Stimulated activated CD4-positive, alpha-beta T cell treated with anti-CD3 and anti-CD28 coated beads, Interleukin-15, amount 100 ng/mL, for 48 hours (primary cell): ENCODE measurements around the gene KYAT1.

ENCODE experiments used
- DNase-seq, 2 donors: peaks; one replicate each; pipeline ENCODE4 v3.0.0-alpha.2; 2020; ENCODE audit warnings: low read depth in 2 of 2

KYAT1 gene

DNA sequence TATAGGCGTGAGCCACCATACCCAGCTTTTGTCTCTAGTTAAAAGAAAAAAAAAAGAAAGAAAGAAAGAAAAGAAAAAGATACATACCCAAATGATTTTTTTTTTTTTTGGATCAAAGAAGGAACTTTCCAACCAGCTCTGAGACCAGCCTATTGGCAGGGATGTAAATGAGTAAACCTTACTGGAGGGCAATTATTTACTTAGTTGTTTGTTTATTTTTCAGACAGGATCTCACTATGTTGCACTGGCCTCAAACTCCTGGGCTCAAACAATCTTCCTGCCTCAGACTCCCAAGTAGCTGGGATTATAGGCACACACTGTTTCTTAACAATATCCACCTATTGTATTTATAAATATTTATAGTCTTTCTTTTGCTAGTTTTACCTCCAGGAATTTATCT is 41.2 kb downstream of the KYAT1 start:
- no peak for DNase-seq

GRCh38 chr9:128838338-128838737 is 43.4 kb downstream of the KYAT1 start:
- DNase-seq = no peak

DNA sequence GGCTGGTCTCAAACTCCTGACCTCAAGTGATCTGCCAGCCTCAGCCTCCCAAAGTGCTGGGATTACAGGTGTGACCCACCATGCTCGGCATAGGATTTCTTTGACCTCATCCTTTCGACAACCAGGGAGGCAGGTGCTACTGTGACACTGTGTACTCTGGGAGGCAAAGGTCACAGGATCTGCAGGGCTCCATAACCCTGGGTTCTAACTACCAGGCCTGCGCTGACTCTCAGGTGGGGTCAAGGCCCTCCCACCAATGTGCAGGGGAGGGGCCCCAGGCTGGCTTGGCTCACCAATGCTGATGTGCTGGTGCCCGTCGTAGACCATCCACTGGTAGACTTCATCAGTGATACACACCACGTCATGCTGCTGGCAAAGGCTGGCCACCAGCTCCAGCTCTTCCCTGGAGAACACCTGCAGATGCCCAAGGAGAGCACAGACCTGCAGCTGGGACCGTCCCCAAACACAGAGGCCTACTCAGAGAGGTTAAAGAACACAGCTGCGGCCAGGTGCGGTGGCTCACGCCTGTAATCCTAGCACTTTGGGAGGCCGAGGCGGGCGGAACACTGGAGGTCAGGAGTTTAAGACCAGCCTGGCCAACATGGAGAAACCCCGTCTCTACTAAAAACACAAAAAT is 45.1 kb downstream of the KYAT1 start:
- no peak for DNase-seq

DNA sequence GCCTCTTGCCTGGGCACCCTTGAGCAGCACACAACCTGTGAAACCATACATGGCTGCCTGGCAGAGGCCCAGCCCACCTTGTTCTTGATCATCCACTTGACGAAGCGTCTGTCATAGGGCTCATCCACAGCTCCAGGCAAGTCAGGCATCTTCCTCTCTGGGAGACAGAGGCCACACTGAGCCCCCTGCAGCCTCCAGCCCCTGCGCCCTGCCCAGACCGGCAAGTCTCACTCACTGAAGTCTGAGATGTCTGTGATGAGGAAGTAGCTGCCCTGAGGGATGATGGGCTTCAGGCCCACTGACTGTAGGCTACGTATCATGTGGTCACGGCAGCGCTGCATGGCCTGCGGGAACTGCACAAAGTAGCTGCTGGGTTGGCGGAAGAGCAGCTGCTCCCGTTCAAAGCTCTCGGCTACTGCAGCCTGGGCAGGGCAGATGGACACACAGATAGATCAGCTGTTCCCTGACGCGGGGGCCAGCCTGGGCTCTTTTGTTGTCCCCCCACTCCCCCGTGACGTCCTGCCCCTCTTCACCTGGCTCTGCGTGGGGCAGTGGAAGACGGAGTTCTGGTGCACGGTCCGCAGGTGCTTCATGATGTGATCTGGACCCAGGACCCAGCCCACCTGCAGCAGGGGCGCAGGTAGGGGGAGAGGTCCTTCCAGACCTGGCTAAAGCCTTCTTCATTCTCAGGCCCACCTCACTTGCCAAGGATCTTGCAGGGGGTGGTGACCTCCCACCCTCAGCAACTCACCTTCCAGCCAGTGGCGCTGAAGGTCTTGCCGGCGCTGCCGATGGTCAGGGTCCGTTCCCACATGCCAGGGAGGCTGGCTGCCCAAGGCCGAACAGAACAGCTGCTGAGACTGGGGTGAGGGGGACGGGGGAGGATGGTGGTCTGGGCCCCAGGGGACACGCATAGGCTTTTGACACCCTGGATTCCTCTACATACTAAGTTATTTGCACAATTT is 46.2 kb downstream of the KYAT1 start:
- DNase-seq = no peak

DNA sequence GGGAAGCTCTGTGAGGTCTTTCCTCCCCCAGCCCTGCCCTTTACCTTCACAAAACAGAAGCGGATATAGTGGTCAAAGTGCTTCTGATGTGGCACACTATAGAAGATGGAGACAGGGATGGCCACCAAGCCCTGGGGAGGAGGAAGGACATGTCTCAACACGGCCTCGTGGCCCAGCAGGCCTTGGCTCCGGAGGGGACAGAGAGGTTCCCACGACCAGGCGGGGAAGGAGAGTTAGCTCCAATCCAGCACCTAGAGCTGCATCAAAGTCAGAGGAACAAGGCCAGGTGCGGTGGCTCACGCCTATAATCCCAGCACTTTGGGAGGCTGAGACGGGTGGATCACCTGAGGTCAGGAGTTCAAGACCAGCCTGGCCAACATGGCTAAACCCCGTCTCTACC is 48.1 kb downstream of the KYAT1 start:
- no peak for DNase-seq

- DNase-seq = peak; percentile 88 to 93
Observed at GRCh38 chr9:128829477-128830251, 52.1 kb downstream of the KYAT1 start, which contains the start of gene SPOUT1. SPOUT1 (minus strand) TSS chr9:128829794; CDS start chr9:128829780, 14 bp downstream.

- no peak for DNase-seq
Observed at GRCh38 chr9:128828719-128829452, 52.9 kb downstream of the KYAT1 start.

DNA sequence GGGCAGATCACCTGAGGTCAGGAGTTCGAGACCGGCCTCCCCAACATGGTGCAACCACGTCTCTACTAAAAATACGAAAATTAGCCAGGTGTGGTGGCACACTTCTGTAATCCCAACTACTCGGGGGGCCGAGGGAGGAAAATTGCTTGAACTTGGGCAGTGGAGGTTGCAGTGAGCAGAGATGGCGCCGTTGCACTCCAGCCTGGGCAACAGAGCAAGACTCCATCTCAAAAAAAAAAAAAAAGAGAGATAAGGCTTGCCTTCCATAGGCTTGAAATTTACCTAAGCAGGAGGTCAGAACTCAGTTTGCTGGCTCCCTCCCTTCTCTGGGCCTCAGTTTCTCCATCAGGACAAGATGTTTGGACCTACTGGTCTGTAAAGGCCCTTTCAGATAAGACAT is 53.5 kb downstream of the KYAT1 start:
- no peak for DNase-seq

DNA sequence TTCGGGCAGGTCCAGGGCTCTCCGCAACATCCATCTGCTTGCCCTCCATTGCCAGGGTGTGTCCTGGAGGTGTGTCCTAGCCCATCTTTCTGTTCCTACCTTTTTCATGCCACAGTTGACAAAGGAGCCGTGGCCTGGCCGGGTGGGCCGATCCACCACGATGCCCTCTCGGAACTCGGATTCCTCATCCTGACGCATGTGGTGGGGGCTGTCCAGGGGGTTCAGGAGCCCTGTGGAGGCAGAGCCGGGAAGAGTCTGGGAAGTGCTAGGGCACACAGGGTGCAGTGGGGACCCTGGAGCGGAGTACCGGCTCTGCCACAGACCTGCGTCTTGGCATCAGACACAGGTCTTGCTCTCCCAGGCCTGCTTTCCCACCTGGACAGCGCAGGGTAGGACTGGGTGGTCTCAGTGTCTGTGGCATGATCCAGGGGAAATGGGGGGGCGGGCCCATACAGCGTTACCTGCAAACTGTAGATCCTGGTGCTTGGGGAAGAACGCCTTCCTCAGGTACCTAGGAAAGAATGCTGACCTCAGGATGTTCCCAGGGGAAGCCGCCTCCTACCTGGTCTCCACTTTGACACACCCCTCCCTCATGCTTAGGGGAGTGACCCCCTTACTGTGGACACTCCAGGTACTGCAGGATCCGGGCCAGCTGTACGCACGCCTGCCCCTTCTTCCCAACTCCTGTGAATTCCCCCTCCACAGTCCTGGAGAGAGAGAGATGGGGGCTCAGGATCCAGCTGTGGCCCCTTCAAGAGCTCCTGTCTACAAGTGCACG is 55.6 kb downstream of the KYAT1 start:
- DNase-seq = no peak

- no peak for DNase-seq
Observed at GRCh38 chr9:128824911-128825310, 56.8 kb downstream of the KYAT1 start.

DNA sequence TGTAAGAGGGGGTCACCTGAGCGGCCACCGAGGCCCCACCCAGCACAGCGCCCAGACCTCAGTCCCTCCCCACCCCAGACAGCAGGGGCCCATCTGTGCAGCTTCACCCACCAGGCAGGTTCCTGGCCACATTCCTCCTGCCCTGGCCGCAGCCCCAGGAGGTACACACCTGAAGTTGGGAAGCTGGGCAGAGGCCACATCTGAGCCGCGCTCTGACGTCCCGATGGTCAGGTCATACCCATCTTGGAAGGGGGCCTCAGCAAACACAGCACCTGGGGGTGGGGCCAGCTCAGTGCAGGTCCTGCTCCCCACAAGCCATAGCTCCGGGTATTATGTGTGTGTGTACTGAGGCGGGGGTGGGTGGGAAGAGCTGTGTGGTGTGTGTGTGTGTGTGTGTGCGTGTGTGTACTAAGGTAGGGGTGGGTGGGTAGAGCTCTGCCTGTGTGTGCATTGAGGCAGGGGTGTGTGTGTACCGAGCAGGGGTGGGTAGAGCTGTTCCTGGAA is 57.8 kb downstream of the KYAT1 start:
- no peak for DNase-seq

DNA sequence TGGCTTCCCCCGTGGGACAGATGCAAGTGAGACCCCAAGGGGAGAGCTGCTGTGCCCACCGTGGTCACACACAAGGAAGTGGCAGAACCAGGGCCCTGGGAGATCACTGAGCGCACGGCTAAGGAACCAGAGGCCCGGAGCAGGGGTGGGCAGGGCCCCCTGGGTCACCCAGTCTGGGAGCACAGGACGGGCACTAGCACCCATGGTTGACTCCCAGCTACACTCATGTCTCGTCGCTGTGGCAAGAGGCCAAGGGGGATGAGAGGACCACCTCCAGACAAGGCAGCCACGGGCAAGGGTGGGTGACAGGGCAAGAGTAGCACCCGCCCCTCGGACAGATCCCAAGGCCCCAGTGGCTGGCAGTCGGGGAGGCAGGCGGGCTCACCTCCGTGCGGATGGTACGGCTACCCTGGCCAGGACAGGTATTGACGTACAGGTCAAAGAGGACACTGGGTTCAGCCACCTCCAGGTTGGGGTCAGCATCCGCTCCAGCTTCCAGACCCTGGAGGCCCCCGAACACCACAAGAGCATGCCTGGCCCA is 58.3 kb downstream of the KYAT1 start:
- DNase-seq = no peak

DNA sequence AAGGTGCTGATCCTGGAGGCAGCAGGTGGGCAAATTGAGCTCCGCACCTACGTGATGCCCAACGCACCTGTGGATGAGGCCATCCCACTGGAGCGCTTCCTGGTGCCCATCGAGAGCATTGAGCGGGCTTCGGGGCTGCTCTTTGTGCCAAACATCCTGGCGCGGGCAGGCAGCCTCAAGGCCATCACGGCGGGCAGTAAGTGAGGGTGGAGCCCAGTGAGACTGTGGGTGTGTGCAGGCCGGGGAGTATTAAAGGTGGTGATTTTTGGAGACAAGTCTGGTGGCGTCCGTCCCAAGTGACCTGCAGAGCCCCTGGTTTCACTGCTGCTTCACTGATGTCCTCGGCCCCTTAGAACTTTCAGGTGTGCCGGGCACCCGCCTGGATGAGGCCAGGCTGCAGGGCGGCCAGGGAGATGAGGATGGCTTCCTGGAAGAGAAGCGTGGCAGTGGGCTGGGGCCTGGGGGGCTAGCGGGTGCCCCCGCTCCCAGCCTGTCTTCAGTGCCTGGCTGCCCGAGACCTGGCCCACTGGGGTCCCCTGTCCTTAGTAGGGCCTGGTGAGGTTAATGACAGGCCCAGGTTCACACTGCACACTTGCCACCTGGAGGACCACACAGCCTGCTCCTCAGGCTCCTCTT is 59.2 kb downstream of the KYAT1 start:
- DNase-seq = no peak

- DNase-seq = no peak
Observed at GRCh38 chr9:128821584-128822406, 60.0 kb downstream of the KYAT1 start.

- DNase-seq = no peak
Observed at GRCh38 chr9:128820665-128821583, 60.8 kb downstream of the KYAT1 start.

GRCh38 chr9:128819716-128820664 is 61.8 kb downstream of the KYAT1 start:
- DNase-seq = no peak
